Right hindlimb (tissue), 1 donor: ENCODE results near the gene ADAM23.

Experiments used
- DNase-seq: peaks from one replicate; pipeline ENCODE4 v3.0.0-alpha.2; 2018

Gene ADAM23

GRCh38 chr2:206665251-206665650 is 221.9 kb downstream of the ADAM23 start:
- no peak for DNase-seq
